ENCODE data around the gene PGAP3. TPM values are rescaled to one million over a fixed set of nuclear protein-coding genes. Genes with fewer than 3 reads are reported as not detected.

PGAP3 gene
- total and polyA plus RNA-seq, 2 of the 4 experiments (the other 2 are of a cell fraction): 4.3 to 9.8 TPM

DNA sequence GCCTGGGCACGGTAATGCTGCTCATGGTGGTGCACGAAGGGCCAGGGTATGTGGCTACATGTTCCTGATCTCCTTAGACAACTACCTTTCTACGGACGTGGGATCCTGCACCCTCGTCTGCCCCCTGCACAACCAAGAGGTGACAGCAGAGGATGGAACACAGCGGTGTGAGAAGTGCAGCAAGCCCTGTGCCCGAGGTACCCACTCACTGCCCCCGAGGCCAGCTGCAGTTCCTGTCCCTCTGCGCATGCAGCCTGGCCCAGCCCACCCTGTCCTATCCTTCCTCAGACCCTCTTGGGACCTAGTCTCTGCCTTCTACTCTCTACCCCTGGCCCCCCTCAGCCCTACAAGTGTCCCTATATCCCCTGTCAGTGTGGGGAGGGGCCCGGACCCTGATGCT is 24.0 kb upstream of the PGAP3 start:
- POLR2A ChIA-PET (ENCODE audit: unreplicated experiment): no interaction called here
- BruUV-seq (replicated peaks): no TSS peak
- H3K4me2 ChIP-seq (ENCODE audit: low read depth, low read length): no peak overlapping the region
- no peak overlapping the region for H2BK15ac ChIP-seq (ENCODE audit: low read depth, low read length)
- H2AFZ ChIP-seq (replicated peaks; ENCODE audit: low read length, poor library complexity): no peak overlapping the region
- H4K8ac ChIP-seq (ENCODE audit: low read depth in 2 of 2, low read length in 2 of 2): no peak overlapping the region
- H2AK5ac ChIP-seq (ENCODE audit: low read depth, low read length): no peak overlapping the region
- H2AK9ac ChIP-seq (replicated peaks; ENCODE audit: low read depth, low read length, poor library complexity): no peak overlapping the region
- H3K27me3 ChIP-seq (ENCODE audit: control insufficient read depth, insufficient read depth, low read length): no peaks in the 10 kb centered on the region
- H4K20me1 ChIP-seq (ENCODE audit: insufficient read depth, low read length): peaks cover 1% of the 10 kb centered on the region; the same call in 1 of the 2 replicates
- no peak overlapping the region for H3K56ac ChIP-seq (ENCODE audit: extremely low read depth, insufficient read depth, low read length)
- no peaks in the 10 kb centered on the region for H3K9me1 ChIP-seq (ENCODE audit: insufficient read depth, low read length)
- DNase-seq: no peak
- no peak overlapping the region for H2BK5ac ChIP-seq (ENCODE audit: low read depth, low read length, poor library complexity, severe bottlenecking)
- H4K91ac ChIP-seq (ENCODE audit: insufficient read depth, low read depth, low read length): no peak overlapping the region
- H3K18ac ChIP-seq (ENCODE audit: low read depth, low read length): no peak overlapping the region
- dilution Hi-C loops (cut with HindIII; ENCODE audit: low sequenced_read_pairs, unreplicated experiment) (no loop called here), in situ Hi-C loops (cut with MboI; ENCODE audit: low sequenced_read_pairs) (no loop called here), intact Hi-C loops (cut with micrococcal nuclease) (no loop called here)
- no peak overlapping the region for H3K9ac ChIP-seq (ENCODE audit: low read depth, low read length)
- no peak overlapping the region for H3K4me3 ChIP-seq (ENCODE audit: insufficient read depth, low read depth, low read length)
- peaks cover 0 to 10% of the 10 kb centered on the region in 2 experiments; a peak in 2 of 4 replicates for H3K79me1 ChIP-seq (ENCODE audit: low read depth in 1 of 2, low read length in 2 of 2)
- H3K14ac ChIP-seq (replicated peaks; ENCODE audit: low read depth, low read length): no peak overlapping the region
- no peaks in the 10 kb centered on the region for H3K4me1 ChIP-seq (ENCODE audit: control insufficient read depth, insufficient read depth, low read length)
- H3K23ac ChIP-seq (ENCODE audit: low read depth, low read length): no peak overlapping the region
- no peaks in the 10 kb centered on the region for H3K9me3 ChIP-seq (ENCODE audit: control insufficient read depth, insufficient read depth, low read length)
- 100% methylated on average over 1 of the region's 10 CpGs; no CpG with 5 or more reads in 1 of the 2 experiments for WGBS, 2 experiments (ENCODE audit: extremely low coverage in 2 of 2, insufficient read length in 1 of 2)
- H2BK20ac ChIP-seq (ENCODE audit: low read depth, low read length): no peak overlapping the region
- TF ChIP-seq POLR2A (IDR thresholded peaks at IDR 0.05; ENCODE audit: low read depth, low read length) (no peak), RFX5 (IDR thresholded peaks at IDR 0.05; ENCODE audit: low read depth, low read length) (no peak), MAFK (IDR thresholded peaks at IDR 0.05; ENCODE audit: low read depth, low read length) (no peak), MXI1 (IDR thresholded peaks at IDR 0.05; ENCODE audit: borderline replicate concordance, low read depth, low read length) (no peak), SMC3 (IDR thresholded peaks at IDR 0.05; ENCODE audit: low read depth, low read length) (no peak), RCOR1 (IDR thresholded peaks at IDR 0.05; ENCODE audit: insufficient replicate concordance, low read length) (no peak), BHLHE40 (IDR thresholded peaks at IDR 0.05; ENCODE audit: low read depth, low read length) (no peak), RAD21 (IDR thresholded peaks at IDR 0.05; ENCODE audit: low read length) (no peak), NFE2L2 (IDR thresholded peaks at IDR 0.05; ENCODE audit: low read depth, low read length) (no peak), MAZ (IDR thresholded peaks at IDR 0.05; ENCODE audit: borderline replicate concordance, low read depth, low read length) (no peak)
- TF ChIP-seq, protein P1, sequence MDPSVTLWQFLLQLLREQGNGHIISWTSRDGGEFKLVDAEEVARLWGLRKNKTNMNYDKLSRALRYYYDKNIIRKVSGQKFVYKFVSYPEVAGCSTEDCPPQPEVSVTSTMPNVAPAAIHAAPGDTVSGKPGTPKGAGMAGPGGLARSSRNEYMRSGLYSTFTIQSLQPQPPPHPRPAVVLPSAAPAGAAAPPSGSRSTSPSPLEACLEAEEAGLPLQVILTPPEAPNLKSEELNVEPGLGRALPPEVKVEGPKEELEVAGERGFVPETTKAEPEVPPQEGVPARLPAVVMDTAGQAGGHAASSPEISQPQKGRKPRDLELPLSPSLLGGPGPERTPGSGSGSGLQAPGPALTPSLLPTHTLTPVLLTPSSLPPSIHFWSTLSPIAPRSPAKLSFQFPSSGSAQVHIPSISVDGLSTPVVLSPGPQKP (IDR thresholded peaks at IDR 0.05; ENCODE audit: borderline replicate concordance, low read depth, low read length): no peak
- ATAC-seq (ENCODE audit: low read depth): no peak
- no peak overlapping the region for H3K27ac ChIP-seq (ENCODE audit: insufficient read depth, low read length)
- H2BK120ac ChIP-seq (ENCODE audit: low read depth, low read length): no peak overlapping the region
- H3K4ac ChIP-seq (ENCODE audit: low read depth, low read length): no peak overlapping the region
- CTCF ChIA-PET: no interaction called here
- peaks cover 67% of the 10 kb centered on the region for H3K36me3 ChIP-seq (ENCODE audit: control insufficient read depth, insufficient read depth, low read length)
- no peak overlapping the region for H4K5ac ChIP-seq (ENCODE audit: low read depth, low read length)

All from IMR-90 (cell line).